GM12864 (cell line): ENCODE measurements around the gene ADGRG6.

Source experiments
- DNase-seq: peaks from one replicate; pipeline ENCODE4 v3.0.0-alpha.2; 2011; ENCODE audit warnings: low read depth
- H3K4me3 ChIP-seq: 2 replicates; pipeline ENCODE4 v1.5.1; 2011; ENCODE audit warnings: mild to moderate bottlenecking, low read depth, low read length, control low read depth
- CTCF ChIP-seq: IDR thresholded peaks from 2 replicates; pipeline ENCODE4 v1.5.1; 2011; ENCODE audit warnings: low read depth, mild to moderate bottlenecking, moderate library complexity, low read length, control low read depth, inconsistent platforms; ENCODE audit errors: missing control alignments

ADGRG6 gene

DNA sequence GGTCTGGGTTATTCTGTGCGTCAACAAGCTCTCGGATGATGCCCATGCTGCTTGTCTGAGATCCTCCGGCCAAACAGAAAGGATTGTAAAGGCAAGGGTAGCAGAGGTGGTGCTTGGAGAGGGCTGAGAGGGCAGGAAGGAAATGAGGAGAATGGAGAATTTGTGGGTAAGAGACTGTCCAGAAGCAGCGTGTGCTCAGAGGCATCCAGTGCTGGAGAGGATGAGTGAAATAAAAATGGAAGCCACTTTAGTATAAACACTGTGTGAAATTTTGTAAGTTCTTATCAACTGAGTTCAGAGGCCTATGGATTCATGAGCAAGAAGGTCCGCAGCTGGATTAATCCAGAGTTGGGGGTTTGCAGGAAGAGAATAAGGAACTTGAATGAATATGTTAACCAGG, 59.5 kb downstream of the ADGRG6 start:
- DNase-seq: no peak
- no peak overlapping the region for H3K4me3 ChIP-seq
- TF ChIP-seq CTCF: no peak

DNA sequence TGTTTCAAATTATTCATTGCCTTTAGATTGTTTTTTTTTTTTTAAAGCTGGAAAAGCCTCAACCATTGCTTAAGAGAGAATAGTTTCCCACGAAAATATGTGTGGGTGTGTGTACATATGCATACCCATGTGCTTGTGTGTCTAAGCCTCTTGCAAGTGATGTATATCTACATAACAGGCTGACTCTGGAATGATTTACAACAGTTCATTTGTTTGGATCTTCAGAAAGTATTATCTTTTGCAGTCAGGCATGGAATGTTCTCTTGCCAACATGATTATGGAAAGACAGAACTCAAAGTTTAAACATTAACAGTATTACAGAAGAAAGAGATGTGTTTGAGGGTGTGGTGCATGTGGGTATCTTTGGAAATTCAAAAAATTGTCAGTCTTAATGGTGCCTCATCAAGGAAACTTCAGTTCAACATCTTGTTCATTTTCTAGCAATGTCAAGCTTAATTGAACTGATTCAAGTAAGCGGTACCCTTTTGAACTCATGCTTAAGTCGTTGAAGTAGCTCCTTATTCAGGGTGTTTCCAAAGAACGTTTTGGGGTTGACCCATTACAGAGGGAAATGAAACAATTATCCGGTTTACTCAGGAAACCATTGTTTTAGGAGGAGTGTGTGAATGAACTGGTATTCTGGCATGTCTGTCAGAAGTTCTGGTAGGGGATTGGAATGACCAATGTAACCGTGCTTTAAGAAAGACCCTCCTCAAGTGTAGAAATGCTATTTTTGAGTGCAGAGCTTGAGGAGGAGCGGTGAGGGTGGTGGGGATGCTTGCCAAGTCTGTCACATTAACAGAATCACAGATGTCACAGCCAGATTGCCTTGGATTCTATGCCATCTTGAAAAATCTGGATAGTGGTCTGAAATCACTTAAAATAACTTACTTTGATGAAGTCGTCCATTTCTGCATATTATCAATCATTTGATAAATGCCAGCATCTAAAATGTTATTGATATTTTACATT, 60.3 kb downstream of the ADGRG6 start:
- DNase-seq: no peak
- TF ChIP-seq CTCF: no peak
- no peak overlapping the region for H3K4me3 ChIP-seq

GRCh38 chr6:142367061-142367460, 65.3 kb downstream of the ADGRG6 start:
- no peak overlapping the region for H3K4me3 ChIP-seq
- TF ChIP-seq CTCF: no peak
- DNase-seq: no peak

DNA sequence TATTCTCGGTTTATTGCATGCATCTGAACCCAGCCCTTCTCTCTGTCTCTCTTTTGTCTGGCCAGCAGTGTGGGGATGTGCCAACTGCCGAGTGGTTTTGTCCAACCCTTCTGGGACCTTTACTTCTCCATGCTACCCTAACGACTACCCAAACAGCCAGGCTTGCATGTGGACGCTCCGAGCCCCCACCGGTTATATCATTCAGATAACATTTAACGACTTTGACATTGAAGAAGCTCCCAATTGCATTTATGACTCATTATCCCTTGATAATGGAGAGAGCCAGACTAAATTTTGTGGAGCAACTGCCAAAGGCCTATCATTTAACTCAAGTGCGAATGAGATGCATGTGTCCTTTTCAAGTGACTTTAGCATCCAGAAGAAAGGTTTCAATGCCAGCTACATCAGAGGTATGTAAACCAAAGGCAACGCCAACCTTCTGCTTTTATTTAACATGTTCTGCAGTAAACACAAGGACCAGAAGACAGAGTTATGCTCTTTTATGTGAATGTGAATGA, 65.8 kb downstream of the ADGRG6 start:
- H3K4me3 ChIP-seq: no peak overlapping the region
- DNase-seq: no peak
- TF ChIP-seq CTCF: no peak

GRCh38 chr6:142369266-142369665, 67.5 kb downstream of the ADGRG6 start:
- H3K4me3 ChIP-seq: no peak overlapping the region
- DNase-seq: no peak
- no peak for TF ChIP-seq CTCF

GRCh38 chr6:142372348-142372747, 70.5 kb downstream of the ADGRG6 start:
- no peak for TF ChIP-seq CTCF
- H3K4me3 ChIP-seq: no peak overlapping the region
- DNase-seq: no peak
